ENCODE data around the gene PDPN.

PDPN gene

GRCh38 chr1:13581446-13581845 is 2.2 kb upstream of the PDPN start:
- DNase-seq, result no peak

GRCh38 chr1:13582713-13583443 is 754 bp upstream of the PDPN start:
- DNase-seq, result no peak

GRCh38 chr1:13583966-13584791 is 547 bp downstream of the PDPN start:
- peak; percentile 54 for DNase-seq

- DNase-seq, result no peak
Observed at GRCh38 chr1:13584876-13585611, 1.4 kb downstream of the PDPN start.

GRCh38 chr1:13585612-13585991 is 2.0 kb downstream of the PDPN start:
- DNase-seq, result no peak

GRCh38 chr1:13586001-13586400 is 2.4 kb downstream of the PDPN start:
- no peak for DNase-seq

- no peak for DNase-seq
Observed at GRCh38 chr1:13587256-13588030, 3.8 kb downstream of the PDPN start.

- DNase-seq, result no peak
Observed at GRCh38 chr1:13588946-13589796, 5.5 kb downstream of the PDPN start.

GRCh38 chr1:13590486-13590885 is 6.9 kb downstream of the PDPN start:
- DNase-seq, result no peak

GRCh38 chr1:13593511-13594131 is 10.0 kb downstream of the PDPN start:
- DNase-seq, result no peak

- no peak for DNase-seq
Observed at GRCh38 chr1:13595411-13595810, 11.8 kb downstream of the PDPN start.

GRCh38 chr1:13597166-13597565 is 13.5 kb downstream of the PDPN start:
- DNase-seq, result no peak

GRCh38 chr1:13600762-13601453 is 17.3 kb downstream of the PDPN start:
- DNase-seq, result no peak

- DNase-seq, result no peak
Observed at GRCh38 chr1:13604176-13604575, 20.5 kb downstream of the PDPN start.

- DNase-seq, result no peak
Observed at GRCh38 chr1:13604721-13605120, 21.1 kb downstream of the PDPN start.

- no peak for DNase-seq
Observed at GRCh38 chr1:13605159-13605558, 21.5 kb downstream of the PDPN start.

- DNase-seq, result no peak
Observed at GRCh38 chr1:13607002-13607401, 23.4 kb downstream of the PDPN start.

GRCh38 chr1:13616234-13616633 is 32.6 kb downstream of the PDPN start:
- DNase-seq, result no peak

GRCh38 chr1:13617108-13617507 is 33.5 kb downstream of the PDPN start:
- no peak for DNase-seq

GRCh38 chr1:13617773-13618172 is 34.1 kb downstream of the PDPN start:
- DNase-seq, result no peak

GRCh38 chr1:13618483-13618882 is 34.9 kb downstream of the PDPN start:
- DNase-seq, result no peak
